H9 (cell line): Measurements from ENCODE around the gene LRRC3B. TPM values are rescaled to one million over a fixed set of nuclear protein-coding genes. Genes with fewer than 3 reads are reported as not detected.

Source experiments
- DNase-seq: peaks from one replicate; pipeline ENCODE4 v3.0.0-alpha.2; 2017
- H2AFZ ChIP-seq: one replicate; pipeline ENCODE4 v1.6.1; 2013; ENCODE audit warnings: mild to moderate bottlenecking, low read length, control low read depth, moderate library complexity
- H2AK5ac ChIP-seq: 2 replicates; pipeline ENCODE4 v1.6.1; 2013; ENCODE audit warnings: low read length, control low read depth, mixed read lengths; ENCODE audit not compliant: insufficient read length
- H2BK120ac ChIP-seq: one replicate; pipeline ENCODE4 v1.6.1; 2013; ENCODE audit warnings: low read depth, mild to moderate bottlenecking, low read length, control low read depth, inconsistent platforms; ENCODE audit not compliant: poor library complexity, severe bottlenecking
- H2BK12ac ChIP-seq: 2 replicates; pipeline ENCODE4 v1.6.1; 2013; ENCODE audit warnings: low read length, control low read depth, mixed read lengths, low read depth; ENCODE audit not compliant: insufficient read length
- H2BK15ac ChIP-seq: 2 replicates; pipeline ENCODE4 v1.6.1; 2013; ENCODE audit warnings: low read depth, low read length, control low read depth
- H2BK20ac ChIP-seq: one replicate; pipeline ENCODE4 v1.6.1; 2013; ENCODE audit warnings: low read depth, mild to moderate bottlenecking, low read length, control low read depth, inconsistent platforms; ENCODE audit not compliant: poor library complexity, severe bottlenecking
- H2BK5ac ChIP-seq: 2 replicates; pipeline ENCODE4 v1.6.1; 2013; ENCODE audit warnings: low read length, control low read depth, mixed read lengths; ENCODE audit not compliant: insufficient read length
- H3K14ac ChIP-seq: 2 replicates; pipeline ENCODE4 v1.6.1; 2013; ENCODE audit warnings: low read length, control low read depth; ENCODE audit not compliant: insufficient read depth
- H3K18ac ChIP-seq: 2 replicates; pipeline ENCODE4 v1.6.1; 2013; ENCODE audit warnings: low read depth, mild to moderate bottlenecking, mixed read lengths, low read length, control low read depth; ENCODE audit not compliant: insufficient read length
- H3K23ac ChIP-seq: 2 replicates; pipeline ENCODE4 v1.6.1; 2013; ENCODE audit warnings: low read length, control low read depth, mixed read lengths, low read depth; ENCODE audit not compliant: insufficient read length
- H3K23me2 ChIP-seq: 2 replicates; pipeline ENCODE4 v1.6.1; 2013; ENCODE audit warnings: low read depth, mild to moderate bottlenecking, mixed read lengths, low read length, control low read depth; ENCODE audit not compliant: insufficient read length, poor library complexity, severe bottlenecking
- H3K27ac ChIP-seq: 2 replicates; pipeline ENCODE4 v1.5.1; 2013; ENCODE audit warnings: low read length, control low read depth, mixed read lengths, low read depth; ENCODE audit not compliant: insufficient read length
- H3K27me3 ChIP-seq: 2 replicates; pipeline ENCODE4 v1.6.1; 2013; ENCODE audit warnings: low read length, control low read depth, inconsistent platforms; ENCODE audit not compliant: insufficient read depth
- H3K4ac ChIP-seq: 2 replicates; pipeline ENCODE4 v1.6.1; 2013; ENCODE audit warnings: low read depth, mild to moderate bottlenecking, control low read depth, inconsistent platforms, low read length, moderate library complexity
- H3K4me1 ChIP-seq: 2 replicates; pipeline ENCODE4 v1.6.1; 2013; ENCODE audit warnings: low read length, control low read depth, inconsistent platforms; ENCODE audit not compliant: insufficient read depth
- H3K4me2 ChIP-seq: 2 replicates; pipeline ENCODE4 v1.6.1; 2013; ENCODE audit warnings: low read length, control low read depth, mixed read lengths; ENCODE audit not compliant: insufficient read length, insufficient read depth
- H3K56ac ChIP-seq: 2 replicates; pipeline ENCODE4 v1.6.1; 2013; ENCODE audit warnings: low read depth, mild to moderate bottlenecking, mixed read lengths, low read length, control low read depth; ENCODE audit not compliant: insufficient read length
- H3K79me1 ChIP-seq: 2 replicates; pipeline ENCODE4 v1.6.1; 2013; ENCODE audit warnings: low read depth, mild to moderate bottlenecking, moderate library complexity, low read length, control low read depth, inconsistent platforms; ENCODE audit not compliant: insufficient read depth, poor library complexity, severe bottlenecking
- H3K79me2 ChIP-seq: 2 replicates; pipeline ENCODE4 v1.6.1; 2013; ENCODE audit warnings: low read length, control low read depth, inconsistent platforms; ENCODE audit not compliant: insufficient read depth
- H3K9ac ChIP-seq: 2 replicates; pipeline ENCODE4 v1.6.1; 2013; ENCODE audit warnings: low read length, control low read depth, mixed read lengths; ENCODE audit not compliant: insufficient read length; ENCODE audit errors: extremely low read depth
- H3K9me3 ChIP-seq: one replicate; pipeline ENCODE4 v1.6.1; 2013; ENCODE audit warnings: low read depth, low read length, inconsistent platforms; ENCODE audit not compliant: control insufficient read depth
- H3T11ph ChIP-seq: one replicate; pipeline ENCODE4 v1.6.1; 2013; ENCODE audit warnings: mild to moderate bottlenecking, low read length, control low read depth, inconsistent platforms
- H4K20me1 ChIP-seq: one replicate; pipeline ENCODE4 v1.6.1; 2013; ENCODE audit not compliant: control insufficient read depth, insufficient read length, insufficient read depth
- H4K5ac ChIP-seq: 2 replicates; pipeline ENCODE4 v1.6.1; 2013; ENCODE audit warnings: low read depth, mild to moderate bottlenecking, mixed read lengths, low read length, control low read depth; ENCODE audit not compliant: insufficient read length
- H4K8ac ChIP-seq: replicated peaks from 2 replicates; pipeline ENCODE4 v1.6.1; 2013; ENCODE audit warnings: low read length, control low read depth, mixed read lengths, low read depth; ENCODE audit not compliant: insufficient read length
- H4K91ac ChIP-seq: 2 replicates; pipeline ENCODE4 v1.6.1; 2013; ENCODE audit warnings: low read depth, mild to moderate bottlenecking, moderate library complexity, mixed read lengths, low read length, control low read depth; ENCODE audit not compliant: insufficient read length
- H3K27ac Mint-ChIP-seq, 3 experiments: 2 replicates in 2 of 3; 3 replicates in 1 of 3; pipeline ENCODE4 v1.8.0; 2020 to 2021; ENCODE audit warnings: mixed read lengths in 3 of 3, mild to moderate bottlenecking in 1 of 3, moderate library complexity in 1 of 3
- H3K27me3 Mint-ChIP-seq: 2 replicates; pipeline ENCODE4 v1.8.0; 2021; ENCODE audit warnings: low read depth, mild to moderate bottlenecking, moderate library complexity, mixed read lengths
- H3K36me3 Mint-ChIP-seq, 3 experiments: 2 replicates in 2 of 3; 3 replicates in 1 of 3; pipeline ENCODE4 v1.8.0; 2020 to 2021; ENCODE audit warnings: low read depth in 3 of 3, mixed read lengths in 3 of 3; ENCODE audit not compliant: insufficient read depth in 1 of 3
- H3K4me1 Mint-ChIP-seq, 2 experiments: 2 replicates each; pipeline ENCODE4 v1.8.0; 2020; ENCODE audit warnings: mixed read lengths in 2 of 2
- H3K4me3 Mint-ChIP-seq, 2 experiments: 2 replicates in 1 of 2; 3 replicates in 1 of 2; pipeline ENCODE4 v1.8.0; 2020 to 2021; ENCODE audit warnings: mild to moderate bottlenecking in 2 of 2, mixed read lengths in 2 of 2, moderate library complexity in 1 of 2
- H3K9me3 Mint-ChIP-seq, 2 experiments: 2 replicates in 1 of 2; 3 replicates in 1 of 2; pipeline ENCODE4 v1.8.0; 2020; ENCODE audit warnings: mild to moderate bottlenecking in 2 of 2, mixed read lengths in 2 of 2, moderate library complexity in 1 of 2
- WGBS: extraction: QIAGEN DNeasy Blood & Tissue Kit; methylation state at CpG from one replicate; pipeline ENCODE4 v1.1.7; 2013; ENCODE audit warnings: missing lambda C conversion rate, low lambda C conversion rate, mixed read lengths; ENCODE audit not compliant: insufficient read length; ENCODE audit errors: extremely low coverage; 5-methylcytosine and 5-hydroxymethylcytosine counted together
- total RNA-seq: library from RNA; stranded (reverse); gene quantifications from 2 replicates; pipeline ENCODE4 v1.2.1, GENCODE V29; 2021
- TF ChIP-seq, protein P1 (sequence below): fragments of 200-600 bp; sonication (generic); conservative IDR thresholded peaks from 3 replicates; pipeline ENCODE4 v1.8.0; 2021; ENCODE audit warnings: antibody characterized with exemption, mild to moderate bottlenecking

LRRC3B gene
- total RNA-seq, 1 experiment from 2014 or later: 0.35 TPM

DNA sequence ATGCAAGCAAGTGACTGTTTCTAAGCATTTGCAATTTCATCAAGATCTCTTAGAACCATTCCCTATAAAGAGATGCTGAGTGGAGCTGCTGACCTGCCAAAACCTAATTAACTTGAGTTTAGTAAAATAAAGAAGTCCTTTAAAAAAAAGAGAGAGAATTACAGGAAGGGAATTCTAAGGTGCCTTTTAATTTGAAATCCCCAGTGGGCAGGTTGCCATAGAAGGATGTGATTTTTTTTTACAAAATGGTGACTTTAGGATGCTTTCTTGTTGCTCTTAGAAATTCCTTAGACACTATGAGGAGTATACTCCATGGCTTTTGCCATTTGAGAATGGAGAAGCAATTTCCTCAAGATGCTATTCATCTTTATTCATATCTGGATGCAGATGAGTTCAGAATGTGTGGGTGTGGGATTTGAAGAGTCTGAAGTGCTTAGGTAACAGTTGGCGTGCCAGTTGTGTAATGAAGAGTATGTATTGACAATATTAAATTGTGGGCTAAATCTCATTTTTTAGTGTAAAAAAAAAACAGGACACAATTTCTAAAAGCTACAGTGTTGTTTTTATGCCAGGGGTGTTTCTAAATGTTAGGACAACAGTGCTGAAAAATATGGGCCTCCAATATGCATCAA is 13.6 kb downstream of the LRRC3B start:
- Histone ChIP-seq H2AFZ (no peak overlapping the region), H2AK5ac (no peak overlapping the region), H2BK12ac (no peak overlapping the region), H2BK5ac (no peak overlapping the region), H3K14ac (no peak overlapping the region), H4K5ac (no peak overlapping the region), H3K27ac (no peak overlapping the region), H3K79me1 (no peaks in the 10 kb centered on the region), H3K4me2 (no peak overlapping the region), H3K18ac (no peak overlapping the region), H3T11ph (no peak overlapping the region), H3K23me2 (no peaks in the 10 kb centered on the region), H2BK120ac (no peak overlapping the region), H3K9me3 (no peaks in the 10 kb centered on the region), H3K79me2 (no peaks in the 10 kb centered on the region), H3K23ac (no peak overlapping the region), H3K4ac (no peak overlapping the region), H3K27me3 (peaks cover 15% of the 10 kb centered on the region; the same call in 1 of the 2 replicates), H4K8ac (no peak overlapping the region), H3K4me1 (no peaks in the 10 kb centered on the region), H4K20me1 (no peaks in the 10 kb centered on the region), H2BK15ac (no peak overlapping the region), H3K56ac (no peak overlapping the region), H4K91ac (no peak overlapping the region), H3K9ac (no peak overlapping the region), H2BK20ac (no peak overlapping the region)
- WGBS: no CpG with 5 or more reads among the region's 1 CpG
- no peaks in the 10 kb centered on the region for H3K4me1 Mint-ChIP-seq
- no peak overlapping the region for H3K27ac Mint-ChIP-seq
- no peaks in the 10 kb centered on the region; a peak in 1 of 7 replicates for H3K36me3 Mint-ChIP-seq
- H3K4me3 Mint-ChIP-seq: no peak overlapping the region
- DNase-seq: no peak
- peaks cover 23% of the 10 kb centered on the region for H3K27me3 Mint-ChIP-seq
- H3K9me3 Mint-ChIP-seq: no peaks in the 10 kb centered on the region; a peak in 1 of 5 replicates
- TF ChIP-seq, protein P1, sequence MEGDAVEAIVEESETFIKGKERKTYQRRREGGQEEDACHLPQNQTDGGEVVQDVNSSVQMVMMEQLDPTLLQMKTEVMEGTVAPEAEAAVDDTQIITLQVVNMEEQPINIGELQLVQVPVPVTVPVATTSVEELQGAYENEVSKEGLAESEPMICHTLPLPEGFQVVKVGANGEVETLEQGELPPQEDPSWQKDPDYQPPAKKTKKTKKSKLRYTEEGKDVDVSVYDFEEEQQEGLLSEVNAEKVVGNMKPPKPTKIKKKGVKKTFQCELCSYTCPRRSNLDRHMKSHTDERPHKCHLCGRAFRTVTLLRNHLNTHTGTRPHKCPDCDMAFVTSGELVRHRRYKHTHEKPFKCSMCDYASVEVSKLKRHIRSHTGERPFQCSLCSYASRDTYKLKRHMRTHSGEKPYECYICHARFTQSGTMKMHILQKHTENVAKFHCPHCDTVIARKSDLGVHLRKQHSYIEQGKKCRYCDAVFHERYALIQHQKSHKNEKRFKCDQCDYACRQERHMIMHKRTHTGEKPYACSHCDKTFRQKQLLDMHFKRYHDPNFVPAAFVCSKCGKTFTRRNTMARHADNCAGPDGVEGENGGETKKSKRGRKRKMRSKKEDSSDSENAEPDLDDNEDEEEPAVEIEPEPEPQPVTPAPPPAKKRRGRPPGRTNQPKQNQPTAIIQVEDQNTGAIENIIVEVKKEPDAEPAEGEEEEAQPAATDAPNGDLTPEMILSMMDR: no peak
